Smooth muscle cell (in vitro differentiated cells): ENCODE results near the gene PSMB3. TPM values are rescaled to one million over a fixed set of nuclear protein-coding genes. Genes with fewer than 3 reads are reported as not detected.

Experiments
- DNase-seq: peaks from one replicate; lab custom pipeline; 2025; ENCODE audit not compliant: unreplicated experiment; lab: John Stamatoyannopoulos, UW
- H2AFZ ChIP-seq: fragments of 200-600 bp; sonication (generic); 2 replicates; pipeline ENCODE4 v1.6.0; 2016; ENCODE audit warnings: antibody characterized with exemption, low read depth, mild to moderate bottlenecking
- H3F3A ChIP-seq: fragments of 200-600 bp; sonication (generic); 2 replicates; pipeline ENCODE4 v1.6.0; 2017; ENCODE audit warnings: antibody characterized with exemption, low read depth
- H3K27ac ChIP-seq: fragments of 200-600 bp; sonication (generic); 2 replicates; pipeline ENCODE4 v1.5.1; 2016; ENCODE audit warnings: low read depth, mild to moderate bottlenecking
- H3K27me3 ChIP-seq: fragments of 200-600 bp; sonication (generic); 2 replicates; pipeline ENCODE4 v1.6.1; 2016; ENCODE audit warnings: low read depth, mild to moderate bottlenecking
- H3K36me3 ChIP-seq: fragments of 200-600 bp; sonication (generic); 2 replicates; pipeline ENCODE4 v1.5.1; 2016; ENCODE audit warnings: low read depth
- H3K4me1 ChIP-seq: fragments of 200-600 bp; sonication (generic); 2 replicates; pipeline ENCODE4 v1.5.1; 2016; ENCODE audit warnings: low read depth
- H3K4me2 ChIP-seq: fragments of 200-600 bp; sonication (generic); 2 replicates; pipeline ENCODE4 v1.6.0; 2016; ENCODE audit warnings: mild to moderate bottlenecking
- H3K4me3 ChIP-seq: fragments of 200-600 bp; sonication (generic); 2 replicates; pipeline ENCODE4 v1.5.1; 2016; ENCODE audit warnings: mild to moderate bottlenecking
- H3K79me2 ChIP-seq: fragments of 200-600 bp; sonication (generic); 2 replicates; pipeline ENCODE4 v1.6.0; 2016; ENCODE audit warnings: low read depth, mild to moderate bottlenecking
- H3K9ac ChIP-seq: fragments of 200-600 bp; sonication (generic); 2 replicates; pipeline ENCODE4 v1.6.0; 2016; ENCODE audit warnings: low read depth
- H3K9me3 ChIP-seq: fragments of 200-600 bp; sonication (generic); replicated peaks from 2 replicates; pipeline ENCODE4 v1.5.1; 2016; ENCODE audit warnings: low read depth
- H4K20me1 ChIP-seq: fragments of 200-600 bp; sonication (generic); 2 replicates; pipeline ENCODE4 v1.6.0; 2016; ENCODE audit warnings: low read depth
- CTCF ChIP-seq: fragments of 200-600 bp; sonication (generic); IDR thresholded peaks from 2 replicates; pipeline ENCODE4 v1.5.1; 2017; ENCODE audit warnings: borderline replicate concordance, mild to moderate bottlenecking, antibody characterized with exemption; ENCODE audit not compliant: insufficient read depth, poor library complexity, severe bottlenecking
- WGBS: methylation state at CpG from one replicate; pipeline ENCODE4 v1.1.7; 2016; ENCODE audit warnings: low lambda C conversion rate; 5-methylcytosine and 5-hydroxymethylcytosine counted together
- polyA plus RNA-seq: library from polyadenylated mRNA; unstranded; fragments of >200 nt; fragmentation: Nextera tagmentation; extraction: Ambion mirVana; gene quantifications from 2 replicates; pipeline ENCODE4 v1.2.1, GENCODE V29; 2016
- total RNA-seq: library from RNA; depleted of rRNA; stranded (reverse); fragments of >200 nt; gene quantifications from 2 replicates; pipeline ENCODE4 v1.2.3, GENCODE V29; 2014

PSMB3 gene
- total and polyA plus RNA-seq, 2 experiments from 2014 or later: 312 to 358 TPM

- H2AFZ ChIP-seq: no peak overlapping the region
- H3K4me3 ChIP-seq: peak overlapping the region; percentile 98
- H3K9me3 ChIP-seq: no peaks in the 10 kb centered on the region
- no peaks in the 10 kb centered on the region for H3K79me2 ChIP-seq
- H3K4me1 ChIP-seq: peaks cover 12% of the 10 kb centered on the region
- H3K27ac ChIP-seq: no peak overlapping the region
- no peaks in the 10 kb centered on the region for H3K36me3 ChIP-seq
- 16% methylated on average over 20 of the region's 20 CpGs for WGBS
- peaks cover 10% of the 10 kb centered on the region for H3F3A ChIP-seq
- peak overlapping the region; percentile 99 for H3K4me2 ChIP-seq
- no peak for TF ChIP-seq CTCF
- peaks cover 22% of the 10 kb centered on the region for H4K20me1 ChIP-seq
- H3K27me3 ChIP-seq: no peaks in the 10 kb centered on the region
- no peak for DNase-seq
- H3K9ac ChIP-seq: no peak overlapping the region
Observed at GRCh38 chr17:38706505-38707216, 45.9 kb upstream of the PSMB3 start.

GRCh38 chr17:38707678-38708351, 44.7 kb upstream of the PSMB3 start:
- 89% methylated on average over 21 of the region's 21 CpGs for WGBS
- H2AFZ ChIP-seq: no peak overlapping the region
- TF ChIP-seq CTCF: no peak

GRCh38 chr17:38709104-38709820, 43.3 kb upstream of the PSMB3 start:
- DNase-seq: no peak
- TF ChIP-seq CTCF: no peak
- H3K4me1 ChIP-seq: peaks cover 5% of the 10 kb centered on the region
- no peaks in the 10 kb centered on the region for H3K79me2 ChIP-seq
- H3K36me3 ChIP-seq: no peaks in the 10 kb centered on the region
- WGBS: 93% methylated on average over 18 of the region's 18 CpGs
- H3K9me3 ChIP-seq: no peaks in the 10 kb centered on the region
- H3K4me2 ChIP-seq: no peak overlapping the region
- no peak overlapping the region for H3K27ac ChIP-seq
- H3K4me3 ChIP-seq: no peak overlapping the region
- no peaks in the 10 kb centered on the region for H3F3A ChIP-seq
- H3K9ac ChIP-seq: no peak overlapping the region
- no peak overlapping the region for H2AFZ ChIP-seq
- no peaks in the 10 kb centered on the region for H3K27me3 ChIP-seq
- peaks cover 22% of the 10 kb centered on the region for H4K20me1 ChIP-seq

More at GRCh38 chr17:38707678-38708351, 44.7 kb upstream of the PSMB3 start:
- Histone ChIP-seq H3K79me2 (no peaks in the 10 kb centered on the region), H3K4me1 (peaks cover 12% of the 10 kb centered on the region), H4K20me1 (peaks cover 22% of the 10 kb centered on the region), H3F3A (peaks cover 6% of the 10 kb centered on the region), H3K27me3 (no peaks in the 10 kb centered on the region), H3K27ac (no peak overlapping the region), H3K4me2 (no peak overlapping the region), H3K36me3 (no peaks in the 10 kb centered on the region), H3K9ac (no peak overlapping the region), H3K9me3 (no peaks in the 10 kb centered on the region), H3K4me3 (no peak overlapping the region)
- no peak for DNase-seq
